Activated naive CD4-positive, alpha-beta T cell treated with anti-CD3 and anti-CD28 coated beads, Interleukin-2, amount 50 U/mL, for 24 hours (primary cell): Measurements from ENCODE around the gene ACP6.

Source experiments
- H3K27ac Mint-ChIP-seq: one replicate; pipeline ENCODE4 v1.8.0; 2021; ENCODE audit warnings: mild to moderate bottlenecking, mixed read lengths
- H3K27me3 Mint-ChIP-seq: one replicate; pipeline ENCODE4 v1.8.0; 2021; ENCODE audit warnings: mixed read lengths
- H3K36me3 Mint-ChIP-seq: one replicate; pipeline ENCODE4 v1.8.0; 2021; ENCODE audit warnings: mixed read lengths
- H3K4me1 Mint-ChIP-seq: one replicate; pipeline ENCODE4 v1.8.0; 2021; ENCODE audit warnings: mixed read lengths
- H3K4me3 Mint-ChIP-seq: one replicate; pipeline ENCODE4 v1.8.0; 2021; ENCODE audit warnings: mild to moderate bottlenecking, mixed read lengths
- H3K9me3 Mint-ChIP-seq: one replicate; pipeline ENCODE4 v1.8.0; 2021; ENCODE audit warnings: mixed read lengths

ACP6 gene

GRCh38 chr1:147633759-147634158 is 36.6 kb downstream of the ACP6 start:
- no peaks in the 10 kb centered on the region for H3K9me3 Mint-ChIP-seq
- peaks cover 9% of the 10 kb centered on the region for H3K4me1 Mint-ChIP-seq
- H3K36me3 Mint-ChIP-seq, result no peaks in the 10 kb centered on the region
- H3K27ac Mint-ChIP-seq, result no peak overlapping the region
- H3K27me3 Mint-ChIP-seq, result no peaks in the 10 kb centered on the region
- no peak overlapping the region for H3K4me3 Mint-ChIP-seq

- Mint-ChIP-seq H3K27me3 (no peaks in the 10 kb centered on the region), H3K4me1 (peaks cover 21% of the 10 kb centered on the region), H3K36me3 (no peaks in the 10 kb centered on the region), H3K27ac (no peak overlapping the region), H3K9me3 (no peaks in the 10 kb centered on the region), H3K4me3 (no peak overlapping the region)
These were observed 38.5 kb downstream of the ACP6 start for GRCh38 chr1:147631839-147632238.

- H3K9me3 Mint-ChIP-seq, result no peaks in the 10 kb centered on the region
- peaks cover 32% of the 10 kb centered on the region for H3K4me1 Mint-ChIP-seq
- no peak overlapping the region for H3K27ac Mint-ChIP-seq
- no peaks in the 10 kb centered on the region for H3K36me3 Mint-ChIP-seq
- no peak overlapping the region for H3K4me3 Mint-ChIP-seq
- H3K27me3 Mint-ChIP-seq, result no peaks in the 10 kb centered on the region
These were observed 39.9 kb downstream of the ACP6 start for GRCh38 chr1:147630447-147630846.

GRCh38 chr1:147630022-147630421 is 40.3 kb downstream of the ACP6 start:
- Mint-ChIP-seq H3K4me1 (peaks cover 36% of the 10 kb centered on the region), H3K27ac (no peak overlapping the region)

GRCh38 chr1:147628441-147628840 is 41.9 kb downstream of the ACP6 start:
- Mint-ChIP-seq H3K27me3 (no peaks in the 10 kb centered on the region), H3K4me1 (peaks cover 37% of the 10 kb centered on the region), H3K27ac (no peak overlapping the region), H3K4me3 (no peak overlapping the region), H3K9me3 (no peaks in the 10 kb centered on the region), H3K36me3 (peaks cover 3% of the 10 kb centered on the region)

More at GRCh38 chr1:147630022-147630421, 40.3 kb downstream of the ACP6 start:
- H3K9me3 Mint-ChIP-seq, result no peaks in the 10 kb centered on the region
- H3K36me3 Mint-ChIP-seq, result peaks cover 2% of the 10 kb centered on the region
- H3K27me3 Mint-ChIP-seq, result no peaks in the 10 kb centered on the region
- H3K4me3 Mint-ChIP-seq, result no peak overlapping the region

- H3K9me3 Mint-ChIP-seq, result no peaks in the 10 kb centered on the region
- H3K4me3 Mint-ChIP-seq, result no peak overlapping the region
- H3K36me3 Mint-ChIP-seq, result peaks cover 5% of the 10 kb centered on the region
- H3K27me3 Mint-ChIP-seq, result no peaks in the 10 kb centered on the region
- H3K27ac Mint-ChIP-seq, result no peak overlapping the region
- H3K4me1 Mint-ChIP-seq, result peaks cover 37% of the 10 kb centered on the region
These were observed 42.8 kb downstream of the ACP6 start for GRCh38 chr1:147627435-147628110.

GRCh38 chr1:147626739-147627138 is 43.6 kb downstream of the ACP6 start:
- Mint-ChIP-seq H3K4me1 (peaks cover 37% of the 10 kb centered on the region), H3K36me3 (peaks cover 7% of the 10 kb centered on the region), H3K27me3 (no peaks in the 10 kb centered on the region), H3K4me3 (no peak overlapping the region), H3K9me3 (no peaks in the 10 kb centered on the region), H3K27ac (no peak overlapping the region)

GRCh38 chr1:147626291-147626690 is 44.0 kb downstream of the ACP6 start:
- H3K9me3 Mint-ChIP-seq, result no peaks in the 10 kb centered on the region
- no peak overlapping the region for H3K4me3 Mint-ChIP-seq
- peaks cover 7% of the 10 kb centered on the region for H3K36me3 Mint-ChIP-seq
- no peak overlapping the region for H3K27ac Mint-ChIP-seq
- no peaks in the 10 kb centered on the region for H3K27me3 Mint-ChIP-seq
- peaks cover 37% of the 10 kb centered on the region for H3K4me1 Mint-ChIP-seq

GRCh38 chr1:147625362-147625995 is 44.8 kb downstream of the ACP6 start:
- H3K4me1 Mint-ChIP-seq, result peaks cover 37% of the 10 kb centered on the region
- peaks cover 13% of the 10 kb centered on the region for H3K36me3 Mint-ChIP-seq
- no peak overlapping the region for H3K4me3 Mint-ChIP-seq
- no peak overlapping the region for H3K27ac Mint-ChIP-seq
- H3K27me3 Mint-ChIP-seq, result no peaks in the 10 kb centered on the region
- H3K9me3 Mint-ChIP-seq, result no peaks in the 10 kb centered on the region

- Mint-ChIP-seq H3K9me3 (no peaks in the 10 kb centered on the region), H3K27ac (no peak overlapping the region), H3K4me3 (no peak overlapping the region), H3K4me1 (peaks cover 34% of the 10 kb centered on the region), H3K36me3 (peaks cover 13% of the 10 kb centered on the region), H3K27me3 (no peaks in the 10 kb centered on the region)
These were observed 45.8 kb downstream of the ACP6 start for GRCh38 chr1:147624529-147624928.

- no peaks in the 10 kb centered on the region for H3K27me3 Mint-ChIP-seq
- no peak overlapping the region for H3K27ac Mint-ChIP-seq
- H3K4me3 Mint-ChIP-seq, result no peak overlapping the region
- peaks cover 29% of the 10 kb centered on the region for H3K4me1 Mint-ChIP-seq
- no peaks in the 10 kb centered on the region for H3K9me3 Mint-ChIP-seq
- peaks cover 13% of the 10 kb centered on the region for H3K36me3 Mint-ChIP-seq
These were observed 46.3 kb downstream of the ACP6 start for GRCh38 chr1:147624011-147624410.

- no peak overlapping the region for H3K4me3 Mint-ChIP-seq
- peak overlapping the region; percentile 9 for H3K27ac Mint-ChIP-seq
- no peaks in the 10 kb centered on the region for H3K27me3 Mint-ChIP-seq
- H3K36me3 Mint-ChIP-seq, result peaks cover 14% of the 10 kb centered on the region
- peaks cover 36% of the 10 kb centered on the region for H3K4me1 Mint-ChIP-seq
- no peaks in the 10 kb centered on the region for H3K9me3 Mint-ChIP-seq
These were observed 47.6 kb downstream of the ACP6 start for GRCh38 chr1:147622731-147623130.

- H3K27ac Mint-ChIP-seq, result peak overlapping the region; percentile 76
- H3K36me3 Mint-ChIP-seq, result peaks cover 23% of the 10 kb centered on the region
These were observed 49.8 kb downstream of the ACP6 start for GRCh38 chr1:147620543-147620942.

GRCh38 chr1:147619741-147620140 is 50.6 kb downstream of the ACP6 start:
- Mint-ChIP-seq H3K4me3 (no peak overlapping the region), H3K36me3 (peaks cover 21% of the 10 kb centered on the region), H3K4me1 (peaks cover 20% of the 10 kb centered on the region), H3K27me3 (no peaks in the 10 kb centered on the region), H3K27ac (no peak overlapping the region), H3K9me3 (no peaks in the 10 kb centered on the region)

More at GRCh38 chr1:147620543-147620942, 49.8 kb downstream of the ACP6 start:
- Mint-ChIP-seq H3K27me3 (no peaks in the 10 kb centered on the region), H3K4me3 (no peak overlapping the region), H3K4me1 (peaks cover 25% of the 10 kb centered on the region), H3K9me3 (no peaks in the 10 kb centered on the region)

GRCh38 chr1:147618771-147619170 is 51.6 kb downstream of the ACP6 start:
- no peak overlapping the region for H3K4me3 Mint-ChIP-seq
- H3K27ac Mint-ChIP-seq, result peak overlapping the region; percentile 71
- H3K36me3 Mint-ChIP-seq, result peaks cover 27% of the 10 kb centered on the region
- no peaks in the 10 kb centered on the region for H3K9me3 Mint-ChIP-seq
- peaks cover 20% of the 10 kb centered on the region for H3K4me1 Mint-ChIP-seq
- no peaks in the 10 kb centered on the region for H3K27me3 Mint-ChIP-seq

GRCh38 chr1:147618077-147618569 is 52.2 kb downstream of the ACP6 start:
- H3K9me3 Mint-ChIP-seq, result no peaks in the 10 kb centered on the region
- peak overlapping the region; percentile 6 for H3K4me3 Mint-ChIP-seq
- H3K27ac Mint-ChIP-seq, result peak overlapping the region; percentile 66
- no peaks in the 10 kb centered on the region for H3K27me3 Mint-ChIP-seq
- H3K36me3 Mint-ChIP-seq, result peaks cover 26% of the 10 kb centered on the region
- peaks cover 20% of the 10 kb centered on the region for H3K4me1 Mint-ChIP-seq
